Renal cortex interstitium (tissue), 11 donors: ENCODE data around the gene CEBPB. TPM values are rescaled to one million over a fixed set of nuclear protein-coding genes. Genes with fewer than 3 reads are reported as not detected.

Experiments
- DNase-seq, 11 donors: peaks; one replicate each; pipeline ENCODE4 v3.0.0-alpha.2; 2013; ENCODE audit warnings: low read depth in 9 of 11, low spot score in 4 of 11; ENCODE audit errors: extremely low read depth in 1 of 11
- polyA plus RNA-seq, 3 donors: library from polyadenylated mRNA; unstranded; fragments of 120-200 nt; gene quantifications; one replicate each; pipeline ENCODE4 v1.2.1, GENCODE V29; 2013; ENCODE audit not compliant: insufficient read length in 3 of 3

CEBPB gene
- polyA plus RNA-seq, 3 donors, result 2.9 to 6.7 (median 5.5) TPM

GRCh38 chr20:50218987-50219435 is 28.4 kb downstream of the CEBPB start:
- no peak for DNase-seq

- no peak for DNase-seq
These were observed 29.0 kb downstream of the CEBPB start for GRCh38 chr20:50219600-50219999.

GRCh38 chr20:50220093-50220893 is 29.7 kb downstream of the CEBPB start:
- no peak for DNase-seq

GRCh38 chr20:50220894-50221365 is 30.3 kb downstream of the CEBPB start:
- DNase-seq, result no peak

- DNase-seq, result no peak
These were observed 31.1 kb downstream of the CEBPB start for GRCh38 chr20:50221501-50222308.

GRCh38 chr20:50222309-50223038 is 31.8 kb downstream of the CEBPB start:
- DNase-seq, result no peak

- no peak for DNase-seq
These were observed 32.7 kb downstream of the CEBPB start for GRCh38 chr20:50223039-50224005.

GRCh38 chr20:50224052-50224451 is 33.4 kb downstream of the CEBPB start:
- DNase-seq, result no peak

GRCh38 chr20:50224531-50225255 is 34.1 kb downstream of the CEBPB start:
- peak in 6 of 11 donors; percentile 25 to 67 (median 52) for DNase-seq

GRCh38 chr20:50226093-50226974 is 35.7 kb downstream of the CEBPB start:
- no peak for DNase-seq

GRCh38 chr20:50227506-50227905 is 36.9 kb downstream of the CEBPB start:
- DNase-seq, result no peak

GRCh38 chr20:50229156-50229607 is 38.6 kb downstream of the CEBPB start:
- no peak for DNase-seq

GRCh38 chr20:50230184-50230583 is 39.6 kb downstream of the CEBPB start:
- no peak for DNase-seq

GRCh38 chr20:50230871-50231560 is 40.4 kb downstream of the CEBPB start:
- no peak for DNase-seq

- no peak for DNase-seq
These were observed 41.2 kb downstream of the CEBPB start for GRCh38 chr20:50231854-50232253.
